Naive thymus-derived CD4-positive, alpha-beta T cell (primary cell): ENCODE data around the gene GTF2H4. TPM values are rescaled to one million over a fixed set of nuclear protein-coding genes. Genes with fewer than 3 reads are reported as not detected.
A peak's percentile ranks its signal among the peaks of the same experiment; 100 is the strongest.

Experiments used
- ATAC-seq: fragments of 150-1000 bp; cut with Tn5 transposase; 2 replicates; pipeline ENCODE4 v1.10.0; 2021; ENCODE audit warnings: mild to moderate bottlenecking, moderate library complexity
- CTCF ChIA-PET: fragments of 350-600 bp; sonication (Branson Sonifier 250); formaldehyde crosslinking; loops from one replicate; lab custom pipeline; 2021; ENCODE audit warnings: antibody characterized with exemption; lab: Charles Lee
- POLR2A ChIA-PET: fragments of 350-600 bp; sonication (Branson Sonifier 250); formaldehyde crosslinking; loops from one replicate; lab custom pipeline; 2021; ENCODE audit warnings: antibody characterized with exemption, inconsistent platforms; lab: Charles Lee
- DNase-seq, 9 donors: peaks; one replicate each; pipeline versions ENCODE4 v3.0.0 to v3.0.0-alpha.2; 2020 to 2022; ENCODE audit warnings: mixed read lengths in 1 of 9
- H3K27ac ChIP-seq: one replicate; pipeline ENCODE4 v1.7.0; 2013; ENCODE audit warnings: mild to moderate bottlenecking, low read depth, low read length, moderate library complexity
- H3K27me3 ChIP-seq, 2 donors: one replicate each; pipeline ENCODE4 v1.7.0; 2013; ENCODE audit warnings: low read length in 2 of 2, mild to moderate bottlenecking in 2 of 2, moderate library complexity in 2 of 2; ENCODE audit not compliant: control insufficient read depth in 2 of 2, insufficient read depth in 2 of 2
- H3K36me3 ChIP-seq, 3 experiments: 1 replicate in 2 of 3; 2 replicates in 1 of 3; pipeline ENCODE4 v1.7.0; 2013; ENCODE audit warnings: low read length in 3 of 3, mild to moderate bottlenecking in 3 of 3, moderate library complexity in 1 of 3; ENCODE audit not compliant: insufficient read depth in 3 of 3, control insufficient read depth in 2 of 3
- H3K4me1 ChIP-seq, 2 donors: one replicate each; pipeline ENCODE4 v1.7.0; 2013; ENCODE audit warnings: low read length in 2 of 2, mild to moderate bottlenecking in 2 of 2, moderate library complexity in 1 of 2; ENCODE audit not compliant: control insufficient read depth in 2 of 2, insufficient read depth in 2 of 2
- H3K4me3 ChIP-seq: 2 replicates; pipeline ENCODE4 v1.7.0; 2013; ENCODE audit warnings: mild to moderate bottlenecking, low read length
- H3K9me3 ChIP-seq, 3 experiments: 1 replicate in 2 of 3; 2 replicates in 1 of 3; pipeline ENCODE4 v1.7.0; 2013; ENCODE audit warnings: low read length in 3 of 3; ENCODE audit not compliant: control insufficient read depth in 2 of 3
- H3K27ac Mint-ChIP-seq, 9 donors: one replicate each; pipeline ENCODE4 v1.8.0; 2020 to 2022; ENCODE audit warnings: mixed read lengths in 9 of 9, mild to moderate bottlenecking in 8 of 9, moderate library complexity in 5 of 9, inconsistent platforms in 2 of 9
- H3K27me3 Mint-ChIP-seq, 5 donors: one replicate each; pipeline ENCODE4 v1.8.0; 2021 to 2022; ENCODE audit warnings: mixed read lengths in 5 of 5, mild to moderate bottlenecking in 1 of 5
- H3K36me3 Mint-ChIP-seq, 5 donors: one replicate each; pipeline ENCODE4 v1.8.0; 2020 to 2022; ENCODE audit warnings: mixed read lengths in 5 of 5, mild to moderate bottlenecking in 3 of 5, inconsistent platforms in 1 of 5
- H3K4me1 Mint-ChIP-seq, 7 donors: one replicate each; pipeline ENCODE4 v1.8.0; 2020 to 2022; ENCODE audit warnings: mixed read lengths in 7 of 7, mild to moderate bottlenecking in 3 of 7, inconsistent platforms in 1 of 7
- H3K4me3 Mint-ChIP-seq, 10 donors: one replicate each; pipeline ENCODE4 v1.8.0; 2020 to 2022; ENCODE audit warnings: mild to moderate bottlenecking in 10 of 10, mixed read lengths in 10 of 10, moderate library complexity in 6 of 10, inconsistent platforms in 2 of 10
- H3K9me3 Mint-ChIP-seq, 11 donors: one replicate each; pipeline ENCODE4 v1.8.0; 2020 to 2022; ENCODE audit warnings: mixed read lengths in 11 of 11, mild to moderate bottlenecking in 4 of 11, inconsistent platforms in 1 of 11, moderate library complexity in 1 of 11
- intact Hi-C, 2 donors: fragments of 100-400 bp; cut with micrococcal nuclease; formaldehyde crosslinking; loops; one replicate each; pipeline ENCODE4 v1.15.1; 2023
- polyA plus RNA-seq, 2 donors: library from polyadenylated mRNA; unstranded; fragments of 300-500 nt; fragmentation: Illumina TruSeq; gene quantifications; one replicate each; pipeline ENCODE4 v1.2.3, GENCODE V29; 2021
- total RNA-seq, 6 experiments: library from RNA in 5 of 6; stranded (reverse) in 5 of 6; gene quantifications; 1 replicate in 5 of 6; 2 replicates in 1 of 6; pipeline ENCODE4 v1.2.3 and lab custom pipeline; 2021 to 2026

Gene GTF2H4
- total and polyA plus RNA-seq, 7 experiments from 2014 or later: 8.0 to 42.3 (median 21.3) TPM

GRCh38 chr6:30882204-30882758 is 25.7 kb upstream of the GTF2H4 start:
- Histone ChIP-seq H3K4me3 (no peak overlapping the region), H3K9me3 (no peaks in the 10 kb centered on the region), H3K27ac (no peak overlapping the region), H3K27me3 (no peaks in the 10 kb centered on the region), H3K36me3 (no peaks in the 10 kb centered on the region), H3K4me1 (peaks cover 19 to 45% of the 10 kb centered on the region in 2 donors)
- CTCF ChIA-PET: interaction anchor here (1.2 to 12.4 kb wide), 4 partner anchors 51 to 233 kb away, joined by 3 to 172 read pairs (median 4); no protein-coding TSS in a partner anchor
- Mint-ChIP-seq H3K27me3 (peaks cover 0 to 7% (median 0%) of the 10 kb centered on the region in 5 donors), H3K36me3 (no peaks in the 10 kb centered on the region), H3K4me1 (peaks cover 35 to 57% (median 43%) of the 10 kb centered on the region in 7 donors), H3K27ac (peak overlapping the region in 4 of 9 donors; percentile 69 to 88 (median 86)), H3K9me3 (no peaks in the 10 kb centered on the region), H3K4me3 (no peak overlapping the region)
- no peak for DNase-seq
- no peak for ATAC-seq
- POLR2A ChIA-PET: interaction anchor here (0.7 to 3.2 kb wide), 3 partner anchors 18 to 53 kb away, joined by 3 to 20 read pairs (median 5); no protein-coding TSS in a partner anchor
- intact Hi-C loops: loop anchor here in 1 of 2 donors (10.0 kb wide), 1 partner anchor 267 kb away; the partner anchor contains the start of genes MRPS18B and PPP1R10

GRCh38 chr6:30882759-30883684 is 25.0 kb upstream of the GTF2H4 start:
- ATAC-seq (peak; percentile 42), DNase-seq (peak in 5 of 9 donors; percentile 22 to 40 (median 30))
- H3K4me1 Mint-ChIP-seq: peaks cover 30 to 57% (median 37%) of the 10 kb centered on the region in 7 donors
- H3K27me3 Mint-ChIP-seq: peaks cover 0 to 7% (median 0%) of the 10 kb centered on the region in 5 donors
- Histone ChIP-seq H3K9me3 (no peaks in the 10 kb centered on the region), H3K36me3 (no peaks in the 10 kb centered on the region), H3K27ac (peak overlapping the region; percentile 70), H3K4me1 (peaks cover 12 to 37% of the 10 kb centered on the region in 2 donors), H3K4me3 (no peak overlapping the region), H3K27me3 (no peaks in the 10 kb centered on the region)
- no peaks in the 10 kb centered on the region for H3K36me3 Mint-ChIP-seq
- intact Hi-C loops: loop anchor here in 1 of 2 donors (10.0 kb wide), 1 partner anchor 268 kb away; the partner anchor contains the start of genes MRPS18B and PPP1R10
- H3K4me3 Mint-ChIP-seq: peak overlapping the region; percentile 65 to 91 (median 75)
- H3K27ac Mint-ChIP-seq: peak overlapping the region; percentile 53 to 93 (median 83)
- CTCF ChIA-PET: interaction anchor here (0.8 to 12.4 kb wide), 6 partner anchors 52 to 338 kb away, joined by 3 to 172 read pairs (median 4); no protein-coding TSS in a partner anchor
- H3K9me3 Mint-ChIP-seq: no peaks in the 10 kb centered on the region
- POLR2A ChIA-PET: interaction anchor here (0.8 to 3.2 kb wide), 6 partner anchors 16 to 166 kb away, joined by 3 to 20 read pairs (median 4); partner anchors contain the start of gene MDC1

GRCh38 chr6:30883685-30884520 is 24.1 kb upstream of the GTF2H4 start, which contains the start of gene DDR1:
Gene DDR1, plus strand, starts transcription at chr6:30884519. Its CDS starts 4,211 bp downstream, at chr6:30888730.
- H3K9me3 ChIP-seq: no peaks in the 10 kb centered on the region
- peak within 1 kb of the TSS; percentile 68 for H3K4me3 ChIP-seq
- Mint-ChIP-seq H3K4me1 (peaks cover 25 to 53% (median 32%) of the 10 kb centered on the region in 7 donors), H3K9me3 (no peaks in the 10 kb centered on the region), H3K27me3 (peaks cover 0 to 7% (median 0%) of the 10 kb centered on the region in 5 donors), H3K27ac (peak within 1 kb of the TSS; percentile 53 to 93 (median 89)), H3K36me3 (no peaks in the 10 kb centered on the region), H3K4me3 (peak within 1 kb of the TSS; percentile 73 to 91 (median 82))
- no peaks in the 10 kb centered on the region for H3K36me3 ChIP-seq
- CTCF ChIA-PET: interaction anchor here (0.8 to 12.4 kb wide), 7 partner anchors 53 to 398 kb away, joined by 3 to 172 read pairs (median 3); no protein-coding TSS in a partner anchor
- ATAC-seq (peak; percentile 66), DNase-seq (peak in 6 of 9 donors; percentile 17 to 42 (median 24))
- H3K27me3 ChIP-seq: no peaks in the 10 kb centered on the region
- peak within 1 kb of the TSS; percentile 70 for H3K27ac ChIP-seq
- intact Hi-C loops: loop anchor here (2.0 to 10.0 kb wide), 2 partner anchors 31 to 269 kb away; partner anchors contain the start of genes MRPS18B (in 1 of the 2), PPP1R10 (in 1 of the 2) and VARS2 (in 1 of the 2)
- POLR2A ChIA-PET: interaction anchor here (0.7 to 3.2 kb wide), 13 partner anchors 15 to 269 kb away, joined by 3 to 20 read pairs (median 3); partner anchors contain the start of genes IER3 and MDC1
- peaks cover 12 to 35% of the 10 kb centered on the region in 2 donors for H3K4me1 ChIP-seq

- no peaks in the 10 kb centered on the region for H3K27me3 ChIP-seq
- H3K36me3 ChIP-seq: peaks cover 0 to 3% (median 0%) of the 10 kb centered on the region in 3 experiments
- Mint-ChIP-seq H3K4me1 (peaks cover 25 to 53% (median 32%) of the 10 kb centered on the region in 7 donors), H3K27ac (peak overlapping the region; percentile 48 to 90 (median 88)), H3K36me3 (peaks cover 0 to 5% (median 2%) of the 10 kb centered on the region in 5 donors), H3K27me3 (peaks cover 0 to 7% (median 0%) of the 10 kb centered on the region in 5 donors), H3K4me3 (peak overlapping the region; percentile 73 to 90 (median 82)), H3K9me3 (no peaks in the 10 kb centered on the region)
- intact Hi-C loops: loop anchor here (2.0 to 10.0 kb wide), 2 partner anchors 30 to 270 kb away; partner anchors contain the start of genes MRPS18B (in 1 of the 2), PPP1R10 (in 1 of the 2) and VARS2 (in 1 of the 2)
- ATAC-seq: peak; percentile 45
- peak overlapping the region; percentile 68 for H3K4me3 ChIP-seq
- no peaks in the 10 kb centered on the region for H3K9me3 ChIP-seq
- peak overlapping the region; percentile 70 for H3K27ac ChIP-seq
- DNase-seq: peak in 6 of 9 donors; percentile 16 to 57 (median 28)
- CTCF ChIA-PET: interaction anchor here (0.8 to 12.4 kb wide), 7 partner anchors 25 to 399 kb away, joined by 3 to 172 read pairs (median 3); no protein-coding TSS in a partner anchor
- peaks cover 12 to 35% of the 10 kb centered on the region in 2 donors for H3K4me1 ChIP-seq
- POLR2A ChIA-PET: interaction anchor here (0.5 to 3.2 kb wide), 16 partner anchors 14 to 270 kb away, joined by 3 to 20 read pairs (median 3); partner anchors contain the start of genes IER3, MDC1 and VARS2
Measured at GRCh38 chr6:30884521-30885480, 23.2 kb upstream of the GTF2H4 start.
